Nephron progenitor cell (in vitro differentiated cells): ENCODE data around the gene FRMD4A.

Experiments used
- DNase-seq: peaks from one replicate; pipeline ENCODE4 v3.0.0; 2021
- H3K27ac Mint-ChIP-seq: 2 replicates; pipeline ENCODE4 v1.8.0; 2021; ENCODE audit warnings: mild to moderate bottlenecking, moderate library complexity, mixed read lengths
- H3K27me3 Mint-ChIP-seq: 2 replicates; pipeline ENCODE4 v1.8.0; 2021; ENCODE audit warnings: mild to moderate bottlenecking, low read depth, mixed read lengths; ENCODE audit not compliant: poor library complexity
- H3K36me3 Mint-ChIP-seq: 2 replicates; pipeline ENCODE4 v1.8.0; 2021; ENCODE audit warnings: low read depth, mixed read lengths
- H3K4me1 Mint-ChIP-seq: 2 replicates; pipeline ENCODE4 v1.8.0; 2021; ENCODE audit warnings: mixed read lengths
- H3K4me3 Mint-ChIP-seq: 2 replicates; pipeline ENCODE4 v1.8.0; 2021; ENCODE audit warnings: mild to moderate bottlenecking, moderate library complexity, mixed read lengths
- H3K9me3 Mint-ChIP-seq: 2 replicates; pipeline ENCODE4 v1.8.0; 2021; ENCODE audit warnings: mild to moderate bottlenecking, moderate library complexity, mixed read lengths
- TF ChIP-seq, protein P1 (sequence below): fragments of 200-600 bp; sonication (generic); IDR thresholded peaks from 2 replicates; pipeline ENCODE4 v1.5.0; 2021; ENCODE audit warnings: antibody characterized with exemption

The FRMD4A gene

DNA sequence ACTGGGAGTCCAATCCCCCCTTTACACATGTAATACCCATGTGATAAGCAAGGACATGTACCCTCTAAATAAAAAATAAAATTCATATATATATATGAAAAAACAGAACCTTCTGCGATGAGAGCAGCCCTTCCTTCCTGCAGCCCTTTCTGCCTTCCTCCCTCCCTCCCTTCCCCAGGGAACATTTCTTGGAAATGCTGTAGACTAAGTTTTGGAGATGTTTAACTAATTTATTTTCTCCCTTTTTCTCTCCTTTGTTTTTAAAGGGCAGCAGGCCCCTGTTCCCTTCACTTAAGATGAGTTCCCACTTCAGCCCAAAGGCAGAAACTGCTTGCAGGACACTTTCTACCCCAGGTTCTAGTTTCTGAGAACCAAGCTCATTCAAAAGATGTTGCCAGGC is 179.2 kb downstream of the FRMD4A start:
- no peak overlapping the region for H3K4me3 Mint-ChIP-seq
- peaks cover 12% of the 10 kb centered on the region for H3K36me3 Mint-ChIP-seq
- H3K27ac Mint-ChIP-seq: no peak overlapping the region

DNA sequence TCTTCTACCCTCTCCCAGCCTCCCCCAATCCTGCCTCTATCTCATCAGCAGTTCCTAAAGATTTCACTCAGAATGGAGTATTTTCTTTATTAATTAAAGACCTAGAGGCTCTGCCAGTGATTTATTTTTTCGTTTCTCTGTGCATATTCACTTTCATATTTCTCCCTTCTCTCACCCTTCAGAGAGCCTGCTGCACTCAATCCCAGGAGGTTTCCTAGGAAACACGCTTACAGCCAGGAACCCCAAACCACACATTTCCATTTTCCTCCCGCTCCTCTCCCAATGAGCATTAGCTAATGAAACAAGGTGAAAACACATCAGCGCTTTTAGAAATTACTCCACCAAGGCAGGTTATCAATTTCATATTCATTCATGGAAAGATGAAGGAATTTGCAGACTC is 180.2 kb downstream of the FRMD4A start:
- Mint-ChIP-seq H3K4me1 (peaks cover 8% of the 10 kb centered on the region), H3K27me3 (peaks cover 3% of the 10 kb centered on the region), H3K4me3 (no peak overlapping the region), H3K9me3 (peaks cover 16% of the 10 kb centered on the region), H3K27ac (no peak overlapping the region), H3K36me3 (peaks cover 8% of the 10 kb centered on the region)
- DNase-seq: no peak
- TF ChIP-seq, protein P1, sequence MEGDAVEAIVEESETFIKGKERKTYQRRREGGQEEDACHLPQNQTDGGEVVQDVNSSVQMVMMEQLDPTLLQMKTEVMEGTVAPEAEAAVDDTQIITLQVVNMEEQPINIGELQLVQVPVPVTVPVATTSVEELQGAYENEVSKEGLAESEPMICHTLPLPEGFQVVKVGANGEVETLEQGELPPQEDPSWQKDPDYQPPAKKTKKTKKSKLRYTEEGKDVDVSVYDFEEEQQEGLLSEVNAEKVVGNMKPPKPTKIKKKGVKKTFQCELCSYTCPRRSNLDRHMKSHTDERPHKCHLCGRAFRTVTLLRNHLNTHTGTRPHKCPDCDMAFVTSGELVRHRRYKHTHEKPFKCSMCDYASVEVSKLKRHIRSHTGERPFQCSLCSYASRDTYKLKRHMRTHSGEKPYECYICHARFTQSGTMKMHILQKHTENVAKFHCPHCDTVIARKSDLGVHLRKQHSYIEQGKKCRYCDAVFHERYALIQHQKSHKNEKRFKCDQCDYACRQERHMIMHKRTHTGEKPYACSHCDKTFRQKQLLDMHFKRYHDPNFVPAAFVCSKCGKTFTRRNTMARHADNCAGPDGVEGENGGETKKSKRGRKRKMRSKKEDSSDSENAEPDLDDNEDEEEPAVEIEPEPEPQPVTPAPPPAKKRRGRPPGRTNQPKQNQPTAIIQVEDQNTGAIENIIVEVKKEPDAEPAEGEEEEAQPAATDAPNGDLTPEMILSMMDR: no peak

More for the DNA sequence above, 179.2 kb downstream of the FRMD4A start:
- H3K4me1 Mint-ChIP-seq: peaks cover 8% of the 10 kb centered on the region
- TF ChIP-seq, protein P1: no peak
- H3K9me3 Mint-ChIP-seq: peaks cover 22% of the 10 kb centered on the region
- DNase-seq: no peak
- H3K27me3 Mint-ChIP-seq: peaks cover 3% of the 10 kb centered on the region

DNA sequence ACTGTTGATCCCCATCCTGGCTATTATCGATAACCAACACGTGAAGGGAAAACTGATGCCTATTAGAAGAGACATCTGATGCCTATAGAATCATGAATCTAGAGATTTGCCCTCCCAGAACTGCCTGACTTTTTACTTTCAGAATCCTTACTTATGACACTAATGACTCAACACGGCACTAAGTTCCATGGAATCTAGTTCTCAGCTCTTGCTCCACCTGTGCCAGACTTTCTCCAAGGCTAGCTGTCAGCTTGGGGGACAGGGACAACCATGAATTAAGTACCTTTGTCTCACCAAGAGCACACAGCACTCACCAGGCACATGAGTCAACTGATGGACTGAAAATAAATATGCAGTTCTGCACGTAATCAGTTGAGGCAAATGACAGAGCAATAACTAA is 184.2 kb downstream of the FRMD4A start:
- Mint-ChIP-seq H3K9me3 (no peaks in the 10 kb centered on the region), H3K4me1 (no peaks in the 10 kb centered on the region), H3K27ac (no peak overlapping the region), H3K36me3 (no peaks in the 10 kb centered on the region), H3K4me3 (no peak overlapping the region), H3K27me3 (peaks cover 9% of the 10 kb centered on the region)
- TF ChIP-seq, protein P1: no peak
- DNase-seq: no peak

DNA sequence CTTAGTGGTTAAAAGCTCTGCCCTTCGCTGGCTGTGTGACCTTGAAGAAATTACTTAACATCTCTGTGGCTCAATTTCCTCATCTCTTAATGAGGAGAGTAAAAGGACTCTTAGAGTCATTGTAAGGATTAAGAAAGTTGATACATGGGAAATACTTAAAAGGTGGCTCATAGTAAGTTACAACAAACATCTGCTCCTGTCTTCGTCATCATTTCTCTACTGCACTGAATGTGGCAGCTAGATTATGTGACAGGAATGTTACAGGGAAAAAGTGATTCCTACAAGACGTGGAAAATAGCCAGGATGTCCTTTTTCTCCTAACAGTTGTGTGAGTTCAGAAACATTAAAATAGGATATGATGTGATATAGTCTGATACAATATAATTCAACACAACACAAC is 184.7 kb downstream of the FRMD4A start:
- Mint-ChIP-seq H3K4me3 (no peak overlapping the region), H3K9me3 (no peaks in the 10 kb centered on the region), H3K27ac (no peak overlapping the region), H3K4me1 (no peaks in the 10 kb centered on the region), H3K27me3 (peaks cover 12% of the 10 kb centered on the region), H3K36me3 (no peaks in the 10 kb centered on the region)
- TF ChIP-seq, protein P1: no peak
- DNase-seq: no peak

DNA sequence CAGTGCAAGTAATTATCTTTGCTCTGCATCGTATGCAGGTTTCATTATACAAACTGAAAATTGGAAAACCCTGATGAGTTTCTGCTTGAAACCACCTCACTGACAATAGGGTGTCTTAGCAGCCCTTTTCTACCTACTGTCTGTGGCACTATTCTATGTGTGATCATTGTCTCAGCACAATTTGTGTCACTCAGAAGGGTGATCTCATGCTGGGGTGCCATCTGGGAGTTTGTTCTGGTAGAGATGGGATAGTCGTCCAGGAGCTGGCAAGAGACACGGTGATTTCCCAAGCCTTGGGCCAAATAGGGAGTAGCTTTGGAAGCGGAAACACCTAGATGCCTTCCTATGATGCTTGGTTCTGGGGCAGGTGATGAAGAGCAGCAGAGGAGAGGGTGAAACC is 186.3 kb downstream of the FRMD4A start:
- no peak for DNase-seq
- no peak overlapping the region for H3K4me3 Mint-ChIP-seq
- no peaks in the 10 kb centered on the region for H3K4me1 Mint-ChIP-seq
- no peaks in the 10 kb centered on the region for H3K9me3 Mint-ChIP-seq
- no peak overlapping the region for H3K27ac Mint-ChIP-seq
- H3K27me3 Mint-ChIP-seq: peaks cover 9% of the 10 kb centered on the region
- no peaks in the 10 kb centered on the region for H3K36me3 Mint-ChIP-seq
- TF ChIP-seq, protein P1: no peak

DNA sequence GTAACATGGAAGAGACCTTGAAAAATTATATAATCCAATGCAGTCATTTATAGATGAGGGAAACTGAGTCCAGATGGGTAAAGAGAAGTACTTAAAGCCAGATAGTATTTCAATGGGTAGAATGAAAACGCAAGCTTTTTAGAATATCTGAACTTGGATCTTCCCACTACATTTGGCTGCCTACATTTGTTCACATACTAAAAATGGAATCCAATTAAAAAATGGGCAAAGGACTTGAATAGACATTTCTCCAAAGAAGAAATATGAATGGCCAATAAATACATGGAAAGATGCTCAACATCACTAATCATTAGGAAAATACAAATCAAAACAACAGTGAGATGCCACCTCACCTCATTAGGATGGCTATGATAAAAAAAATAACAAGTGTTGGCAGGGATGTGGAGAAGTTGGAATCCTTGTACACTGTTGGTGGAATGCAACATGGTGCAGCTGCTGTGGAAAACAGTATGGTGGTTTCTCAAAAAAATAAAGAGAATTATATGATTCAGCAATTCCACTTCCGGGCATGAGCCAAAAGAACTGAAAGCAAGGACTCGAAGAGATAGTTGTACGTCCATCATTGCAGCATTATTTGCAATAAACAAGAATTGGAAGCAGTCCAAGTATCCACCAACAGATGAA is 188.0 kb downstream of the FRMD4A start:
- Mint-ChIP-seq H3K36me3 (no peaks in the 10 kb centered on the region), H3K4me1 (no peaks in the 10 kb centered on the region), H3K27ac (no peak overlapping the region), H3K27me3 (peaks cover 9% of the 10 kb centered on the region), H3K4me3 (no peak overlapping the region), H3K9me3 (no peaks in the 10 kb centered on the region)
- TF ChIP-seq, protein P1: no peak
- DNase-seq: no peak
